PC-3 (cell line): ENCODE measurements around the gene MYO18A. TPM values are rescaled to one million over a fixed set of nuclear protein-coding genes. Genes with fewer than 3 reads are reported as not detected.
A peak's percentile ranks its signal among the peaks of the same experiment; 100 is the strongest.

ENCODE experiments used
- ATAC-seq: fragments of 200-7000 bp; cut with Tn5 transposase; 2 replicates; pipeline ENCODE4 v1.9.1; 2020; ENCODE audit warnings: mild to moderate bottlenecking, moderate library complexity
- BruUV-seq: library from RNA; stranded (reverse); fragments of 400-500 nt; replicated peaks from 2 replicates; lab custom pipeline; 2021; lab: Mats Ljungman, UMichigan
- CTCF ChIA-PET: fragments of 300-600 bp; sonication (Branson Sonifier 250); formaldehyde crosslinking; loops from one replicate; lab custom pipeline; 2022; ENCODE audit warnings: antibody characterized with exemption; lab: Charles Lee
- POLR2A ChIA-PET: fragments of 300-600 bp; sonication (Branson Sonifier 250); formaldehyde crosslinking; loops from one replicate; lab custom pipeline; 2022; ENCODE audit warnings: antibody characterized with exemption; ENCODE audit not compliant: unreplicated experiment; lab: Charles Lee
- DNase-seq: peaks from one replicate; pipeline ENCODE4 v3.0.0-alpha.2; 2015
- H2AFZ ChIP-seq: fragments of 300-600 bp; sonication (generic); 2 replicates; pipeline ENCODE4 v1.6.0; 2016; ENCODE audit warnings: antibody characterized with exemption, low read length
- H3F3A ChIP-seq: fragments of 300-600 bp; sonication (generic); one replicate; pipeline ENCODE4 v1.6.0; 2017; ENCODE audit warnings: antibody characterized with exemption, low read length, control low read depth, mild to moderate bottlenecking; ENCODE audit not compliant: unreplicated experiment
- H3K27ac ChIP-seq: fragments of 300-600 bp; sonication (generic); 2 replicates; pipeline ENCODE4 v1.5.1; 2016; ENCODE audit warnings: mild to moderate bottlenecking, low read length
- H3K27me3 ChIP-seq: fragments of 300-600 bp; sonication (generic); 2 replicates; pipeline ENCODE4 v1.6.1; 2016; ENCODE audit warnings: low read length, mixed read lengths
- H3K36me3 ChIP-seq: fragments of 300-600 bp; sonication (generic); 2 replicates; pipeline ENCODE4 v1.6.1; 2016; ENCODE audit warnings: low read depth, mixed run types, low read length, mixed read lengths
- H3K4me1 ChIP-seq: fragments of 300-600 bp; sonication (generic); 2 replicates; pipeline ENCODE4 v1.5.1; 2016; ENCODE audit warnings: low read length; ENCODE audit not compliant: insufficient read depth
- H3K4me2 ChIP-seq: fragments of 300-600 bp; sonication (generic); 2 replicates; pipeline ENCODE4 v1.6.0; 2016; ENCODE audit warnings: low read length
- H3K4me3 ChIP-seq: fragments of 300-600 bp; sonication (generic); 2 replicates; pipeline ENCODE4 v1.5.1; 2016; ENCODE audit warnings: mild to moderate bottlenecking, low read length, mixed read lengths
- H3K79me2 ChIP-seq: fragments of 300-600 bp; sonication (generic); 2 replicates; pipeline ENCODE4 v1.6.1; 2017; ENCODE audit warnings: low read length, mixed read lengths
- H3K9ac ChIP-seq: fragments of 300-600 bp; sonication (generic); 2 replicates; pipeline ENCODE4 v1.6.0; 2016; ENCODE audit warnings: mild to moderate bottlenecking, low read length
- H3K9me2 ChIP-seq: fragments of 300-600 bp; sonication (generic); replicated peaks from 2 replicates; pipeline ENCODE4 v1.6.1; 2016; ENCODE audit warnings: mixed run types, low read length, mixed read lengths
- H3K9me3 ChIP-seq: fragments of 300-600 bp; sonication (generic); 2 replicates; pipeline ENCODE4 v1.6.1; 2016; ENCODE audit warnings: low read length, mixed read lengths
- H4K20me1 ChIP-seq: fragments of 300-600 bp; sonication (generic); 2 replicates; pipeline ENCODE4 v1.6.1; 2016; ENCODE audit warnings: low read length, mixed read lengths
- CTCF ChIP-seq: fragments of 300-600 bp; sonication (generic); conservative IDR thresholded peaks from 2 replicates; pipeline ENCODE4 v1.5.1; 2017; ENCODE audit warnings: antibody characterized with exemption, low read depth, mild to moderate bottlenecking, low read length
- EZH2 ChIP-seq: fragments of 300-600 bp; sonication (generic); IDR thresholded peaks from one replicate; pipeline ENCODE4 v1.6.1; 2017; ENCODE audit warnings: antibody characterized with exemption, mild to moderate bottlenecking, low read length; ENCODE audit not compliant: unreplicated experiment
- EZH2phosphoT487 ChIP-seq: fragments of 300-600 bp; sonication (generic); IDR thresholded peaks from 2 replicates; pipeline ENCODE4 v1.6.1; 2018; ENCODE audit warnings: mild to moderate bottlenecking, antibody characterized with exemption, low read length, borderline replicate concordance
- intact Hi-C: fragments of 100-400 bp; cut with micrococcal nuclease; formaldehyde crosslinking; loops from 2 replicates; pipeline ENCODE4 v1.9.0; 2023
- total RNA-seq: library from RNA; depleted of rRNA; stranded (reverse); fragments of >200 nt; gene quantifications from 2 replicates; pipeline ENCODE4 v1.2.3, GENCODE V29; 2014

MYO18A gene
- total RNA-seq, 1 experiment from 2014 or later = 28.0 TPM

DNA sequence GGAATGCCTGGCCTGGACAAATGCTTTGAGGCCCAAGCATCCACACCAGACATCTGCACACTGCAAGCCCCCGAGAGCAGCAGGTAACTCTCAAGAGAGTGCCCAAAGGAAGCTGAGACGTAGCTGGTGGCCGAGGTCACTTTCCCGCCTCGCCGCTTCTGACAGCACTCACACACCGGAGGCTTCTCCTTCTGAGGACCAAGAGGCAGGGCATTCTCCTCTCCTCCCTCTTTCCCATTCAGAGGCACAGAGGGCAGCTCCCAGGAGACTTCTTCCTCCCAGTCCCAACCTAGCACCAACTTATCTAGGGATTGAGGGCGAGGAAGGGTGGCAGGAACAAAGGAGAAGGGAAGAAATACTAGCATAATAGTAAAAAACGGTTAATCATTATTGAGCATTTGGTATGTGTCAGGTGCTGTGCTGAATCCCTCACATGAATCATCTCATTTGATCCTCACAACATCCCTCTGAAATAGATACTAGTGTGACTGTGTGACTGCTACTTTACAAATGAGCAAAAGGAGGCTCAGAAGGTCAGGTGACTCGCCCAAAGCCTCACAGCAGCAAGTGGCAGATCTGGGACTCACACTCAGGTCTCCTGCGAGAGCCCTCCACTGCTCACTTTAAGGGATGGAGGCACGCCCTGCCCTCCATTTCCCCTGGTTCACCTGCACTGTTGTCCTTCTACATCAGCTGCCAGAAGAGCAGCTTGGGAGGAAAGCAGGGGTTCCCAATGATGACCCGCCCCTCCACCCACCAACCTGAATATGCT, 41.8 kb downstream of the MYO18A start:
- H3K27me3 ChIP-seq = no peaks in the 10 kb centered on the region
- TF ChIP-seq EZH2 (no peak), CTCF (no peak), EZH2phosphoT487 (no peak)
- DNase-seq (peak; percentile 57), ATAC-seq (peak; percentile 54)
- no peaks in the 10 kb centered on the region for H3K36me3 ChIP-seq
- ChIA-PET POLR2A (no interaction called here), CTCF (no interaction called here)
- intact Hi-C loops = no loop called here
- H3F3A ChIP-seq = no peaks in the 10 kb centered on the region
- H3K4me2 ChIP-seq = no peak overlapping the region
- no peak overlapping the region for H3K27ac ChIP-seq
- H3K9me3 ChIP-seq = no peaks in the 10 kb centered on the region
- BruUV-seq = no TSS peak
- peaks cover 28% of the 10 kb centered on the region for H3K4me1 ChIP-seq
- H3K79me2 ChIP-seq = no peaks in the 10 kb centered on the region
- no peaks in the 10 kb centered on the region for H4K20me1 ChIP-seq
- H2AFZ ChIP-seq = no peak overlapping the region
- no peak overlapping the region for H3K4me3 ChIP-seq
- no peak overlapping the region for H3K9ac ChIP-seq
- H3K9me2 ChIP-seq = no peaks in the 10 kb centered on the region

DNA sequence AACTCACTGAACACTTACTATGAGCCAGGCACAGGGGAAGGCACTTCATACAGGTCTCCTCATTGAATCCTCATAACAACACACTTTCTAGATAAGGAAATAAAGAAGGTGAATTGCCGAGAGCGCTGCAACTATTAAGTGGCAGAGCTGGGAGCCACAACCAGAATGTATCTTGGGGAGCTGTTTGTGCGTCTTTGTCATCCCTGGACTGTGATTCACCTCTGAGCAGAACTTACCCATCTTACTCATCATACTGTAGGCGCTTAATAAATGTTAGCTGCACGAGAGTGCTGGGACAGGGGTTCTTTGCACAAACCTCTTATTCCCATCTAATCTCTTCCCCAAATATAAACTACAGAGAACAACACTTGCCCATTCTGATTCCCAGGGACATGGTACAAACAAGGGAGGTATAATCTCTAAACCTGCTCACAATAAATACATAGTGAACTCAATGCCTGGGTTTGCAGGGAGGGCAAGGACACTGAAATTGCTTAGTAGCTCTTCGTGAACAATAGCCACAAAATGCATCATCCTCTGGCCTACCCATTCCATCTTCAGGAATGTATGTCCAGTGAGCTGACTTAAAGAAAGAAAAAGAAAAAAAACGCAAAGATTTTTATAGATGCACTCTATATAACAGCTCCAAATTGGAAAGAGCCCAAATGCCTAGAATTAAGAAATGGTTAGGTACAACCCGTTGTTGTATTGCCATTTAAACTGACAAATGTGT, 43.0 kb downstream of the MYO18A start:
- Histone ChIP-seq H3K4me3 (no peak overlapping the region), H3K27me3 (no peaks in the 10 kb centered on the region), H4K20me1 (no peaks in the 10 kb centered on the region), H3K36me3 (no peaks in the 10 kb centered on the region), H3K9me2 (no peaks in the 10 kb centered on the region), H3K9me3 (no peaks in the 10 kb centered on the region), H3F3A (no peaks in the 10 kb centered on the region), H2AFZ (no peak overlapping the region), H3K4me1 (peaks cover 34% of the 10 kb centered on the region), H3K9ac (no peak overlapping the region), H3K79me2 (no peaks in the 10 kb centered on the region), H3K27ac (no peak overlapping the region), H3K4me2 (no peak overlapping the region)
- POLR2A ChIA-PET = interaction anchor here (0.5 kb wide), 1 partner anchor 66 kb away, joined by 4 read pairs; no protein-coding TSS in a partner anchor
- BruUV-seq = no TSS peak
- CTCF ChIA-PET = no interaction called here
- TF ChIP-seq CTCF (no peak), EZH2phosphoT487 (no peak), EZH2 (no peak)
- ATAC-seq (no peak), DNase-seq (peak; percentile 9)
- intact Hi-C loops = no loop called here

DNA sequence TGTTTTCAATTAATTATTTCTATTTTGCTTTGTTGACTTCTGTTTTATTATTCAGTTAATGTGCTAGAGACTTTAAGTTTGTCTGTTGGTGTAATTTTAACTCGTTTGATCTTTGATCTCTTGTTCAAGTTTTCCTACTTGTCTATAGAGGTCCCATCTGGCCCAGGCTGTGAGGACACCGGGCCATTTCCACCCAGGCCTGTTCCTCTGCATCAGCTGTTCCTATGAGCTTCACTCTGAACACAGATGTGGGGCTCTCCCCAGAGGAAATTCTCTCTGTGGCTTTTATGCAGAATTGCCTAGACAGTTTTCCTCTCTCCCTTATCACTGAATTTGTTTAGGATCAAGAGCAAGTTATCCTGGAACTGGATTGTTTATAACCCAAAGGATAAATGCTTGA, 44.7 kb downstream of the MYO18A start:
- H3F3A ChIP-seq = no peaks in the 10 kb centered on the region
- H3K36me3 ChIP-seq = no peaks in the 10 kb centered on the region
- no peaks in the 10 kb centered on the region for H3K9me3 ChIP-seq
- no peak overlapping the region for H3K4me2 ChIP-seq
- H3K9ac ChIP-seq = no peak overlapping the region
- TF ChIP-seq CTCF (no peak), EZH2 (no peak), EZH2phosphoT487 (no peak)
- H4K20me1 ChIP-seq = no peaks in the 10 kb centered on the region
- H3K9me2 ChIP-seq = no peaks in the 10 kb centered on the region
- BruUV-seq = no TSS peak
- POLR2A ChIA-PET = no interaction called here
- no peak overlapping the region for H3K27ac ChIP-seq
- CTCF ChIA-PET = no interaction called here
- no peaks in the 10 kb centered on the region for H3K79me2 ChIP-seq
- H3K4me3 ChIP-seq = no peak overlapping the region
- ATAC-seq = no peak
- no peak for DNase-seq
- H3K4me1 ChIP-seq = peaks cover 34% of the 10 kb centered on the region
- intact Hi-C loops = no loop called here
- no peaks in the 10 kb centered on the region for H3K27me3 ChIP-seq
- H2AFZ ChIP-seq = no peak overlapping the region
